ENCODE results near the gene SPRYD4. TPM values are rescaled to one million over a fixed set of nuclear protein-coding genes. Genes with fewer than 3 reads are reported as not detected.

Gene SPRYD4
- polyA plus RNA-seq, 1 donor (not counting 4 experiments of a cell fraction or from before 2014, with no cell fraction given) = 3.1 TPM

- H3K9me3 ChIP-seq (ENCODE audit: control insufficient read depth, low read depth, low read length) = no peaks in the 10 kb centered on the region
- no peaks in the 10 kb centered on the region for H3K9me1 ChIP-seq (ENCODE audit: control insufficient read depth, extremely low read depth, insufficient read depth, low read length)
- FAIRE-seq = no peak
- H4K20me1 ChIP-seq (ENCODE audit: control insufficient read depth, extremely low read depth, insufficient read depth, low read length) = no peaks in the 10 kb centered on the region
- H3K27me3 ChIP-seq (ENCODE audit: control insufficient read depth, extremely low read depth, insufficient read depth, low read length) = peaks cover 26% of the 10 kb centered on the region
- no peaks in the 10 kb centered on the region for H3K36me3 ChIP-seq (ENCODE audit: control insufficient read depth in 2 of 2, extremely low read depth in 1 of 2, insufficient read depth in 2 of 2, low read length in 2 of 2)
- H3K79me2 ChIP-seq (ENCODE audit: control insufficient read depth, insufficient read depth, low read length) = no peaks in the 10 kb centered on the region
- no peak overlapping the region for H3K27ac ChIP-seq (ENCODE audit: control insufficient read depth, insufficient read depth, low read length)
- H3K9ac ChIP-seq (ENCODE audit: control insufficient read depth, extremely low read depth, insufficient read depth, low read length) = no peak overlapping the region
- peaks cover 18% of the 10 kb centered on the region for H3K4me1 ChIP-seq (ENCODE audit: control insufficient read depth, extremely low read depth, insufficient read depth, low read length)
- no peak for DNase-seq (ENCODE audit: low read depth, low spot score)
- H3K4me3 ChIP-seq (ENCODE audit: control insufficient read depth in 2 of 3, extremely low read depth in 1 of 3, insufficient read depth in 2 of 3, low read depth in 1 of 3, low read length in 3 of 3) = no peak overlapping the region
- H3K4me2 ChIP-seq (ENCODE audit: control insufficient read depth, extremely low read depth, insufficient read depth, low read depth, low read length) = no peak overlapping the region
- TF ChIP-seq EZH2 (IDR thresholded peaks at IDR 0.05; ENCODE audit: low read length) (no peak), CTCF (optimal IDR thresholded peaks at IDR 0.05 in 1 of 3, IDR thresholded peaks at IDR 0.05 in 1 of 3, conservative IDR thresholded peaks at IDR 0.05 in 1 of 3; ENCODE audit: extremely low read depth in 1 of 3, insufficient read depth in 2 of 3, low read length in 3 of 3) (no peak)
- dilution Hi-C loops (cut with MboI; ENCODE audit: extremely low pct_ligation_motif_present, low sequenced_read_pairs) = no loop called here
- no peak overlapping the region for H2AFZ ChIP-seq (ENCODE audit: control insufficient read depth, low read length)
These were observed 16.2 kb downstream of the SPRYD4 start for GRCh38 chr12:56484566-56484965.

DNA sequence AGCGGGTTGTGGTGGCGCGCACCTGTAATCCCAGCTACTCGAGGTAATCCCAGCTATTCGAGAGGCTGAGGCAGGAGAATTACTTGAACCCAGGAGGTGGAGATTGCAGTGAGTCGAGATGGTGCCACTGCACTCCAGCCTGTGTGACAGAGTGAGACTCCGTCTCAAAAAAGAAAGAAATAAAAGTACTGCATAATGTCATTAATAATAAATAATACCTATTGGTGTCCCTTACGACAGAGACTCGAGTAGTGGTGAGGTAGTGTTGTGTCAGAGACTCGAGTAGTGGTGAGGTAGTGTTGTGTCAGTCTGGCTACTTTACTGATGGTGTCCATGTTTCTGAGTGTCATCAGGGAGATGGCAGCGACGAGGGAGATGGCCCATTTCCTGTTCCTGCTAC is 18.3 kb downstream of the SPRYD4 start:
- TF ChIP-seq CTCF (optimal IDR thresholded peaks at IDR 0.05 in 1 of 3, IDR thresholded peaks at IDR 0.05 in 1 of 3, conservative IDR thresholded peaks at IDR 0.05 in 1 of 3; ENCODE audit: extremely low read depth in 1 of 3, insufficient read depth in 2 of 3, low read length in 3 of 3) (no peak), EZH2 (IDR thresholded peaks at IDR 0.05; ENCODE audit: low read length) (no peak)
- dilution Hi-C loops (cut with MboI; ENCODE audit: extremely low pct_ligation_motif_present, low sequenced_read_pairs) = no loop called here
- H4K20me1 ChIP-seq (ENCODE audit: control insufficient read depth, extremely low read depth, insufficient read depth, low read length) = no peaks in the 10 kb centered on the region
- no peak overlapping the region for H2AFZ ChIP-seq (ENCODE audit: control insufficient read depth, low read length)
- peaks cover 14% of the 10 kb centered on the region for H3K4me1 ChIP-seq (ENCODE audit: control insufficient read depth, extremely low read depth, insufficient read depth, low read length)
- no peaks in the 10 kb centered on the region for H3K9me1 ChIP-seq (ENCODE audit: control insufficient read depth, extremely low read depth, insufficient read depth, low read length)
- no peak for FAIRE-seq
- no peaks in the 10 kb centered on the region for H3K79me2 ChIP-seq (ENCODE audit: control insufficient read depth, insufficient read depth, low read length)
- DNase-seq (ENCODE audit: low read depth, low spot score) = no peak
- no peak overlapping the region for H3K27ac ChIP-seq (ENCODE audit: control insufficient read depth, insufficient read depth, low read length)
- no peak overlapping the region for H3K4me2 ChIP-seq (ENCODE audit: control insufficient read depth, extremely low read depth, insufficient read depth, low read depth, low read length)
- no peaks in the 10 kb centered on the region for H3K36me3 ChIP-seq (ENCODE audit: control insufficient read depth in 2 of 2, extremely low read depth in 1 of 2, insufficient read depth in 2 of 2, low read length in 2 of 2)
- H3K9me3 ChIP-seq (ENCODE audit: control insufficient read depth, low read depth, low read length) = no peaks in the 10 kb centered on the region
- no peak overlapping the region for H3K9ac ChIP-seq (ENCODE audit: control insufficient read depth, extremely low read depth, insufficient read depth, low read length)
- no peak overlapping the region for H3K4me3 ChIP-seq (ENCODE audit: control insufficient read depth in 2 of 3, extremely low read depth in 1 of 3, insufficient read depth in 2 of 3, low read depth in 1 of 3, low read length in 3 of 3)
- peaks cover 31% of the 10 kb centered on the region for H3K27me3 ChIP-seq (ENCODE audit: control insufficient read depth, extremely low read depth, insufficient read depth, low read length)

Data from keratinocyte (primary cell).